K562 (cell line): ENCODE data around the gene ULK3. TPM values are rescaled to one million over a fixed set of nuclear protein-coding genes. Genes with fewer than 3 reads are reported as not detected.

Experiments used
- BDP1 ChIP-seq: IDR thresholded peaks from 3 replicates; pipeline ENCODE4 v1.6.1; 2011; ENCODE audit not compliant: insufficient read length, insufficient read depth
- KLF6 ChIP-seq: fragments of 250-450 bp; sonication (Bioruptor Pico); IDR thresholded peaks from 2 replicates; pipeline ENCODE4 v1.4.0; 2020; ENCODE audit warnings: mild to moderate bottlenecking, moderate library complexity, borderline replicate concordance
- POLR2AphosphoS2 ChIP-seq: IDR thresholded peaks from 2 replicates; pipeline ENCODE4 v1.6.1; 2012; ENCODE audit warnings: low read length, improper control_type of control experiment
- SIN3A ChIP-seq, 2 experiments: fragments of 150-350 bp in 1 of 2; IDR thresholded peaks; 2 replicates each; pipeline ENCODE4 v1.6.1; 2011 to 2016; ENCODE audit warnings: borderline replicate concordance in 2 of 2, low read depth in 2 of 2, low read length in 2 of 2, mild to moderate bottlenecking in 2 of 2, moderate library complexity in 2 of 2; ENCODE audit not compliant: control insufficient read depth in 1 of 2
- XRCC5 ChIP-seq: fragments of 200-400 bp; formaldehyde crosslinking; IDR thresholded peaks from 2 replicates; pipeline ENCODE4 v1.6.1; 2017; ENCODE audit warnings: low read depth, mild to moderate bottlenecking, low read length
- ZBTB17 ChIP-seq: fragments of 450-650 bp; formaldehyde crosslinking; IDR thresholded peaks from 2 replicates; pipeline ENCODE4 v1.4.0; 2020; ENCODE audit warnings: mild to moderate bottlenecking
- polyA plus RNA-seq, 8 experiments: library from polyadenylated mRNA; depleted of rRNA in 4 of 8; stranded (reverse) in 5 of 8; unstranded in 3 of 8; fragments of >200 nt; fragmentation: Nextera tagmentation in 2 of 8; fragmentation: Illumina TruSeq in 1 of 8; extraction: Ambion mirVana in 2 of 8; extraction: Trizol in 1 of 8; gene quantifications; 2 replicates each; pipeline versions ENCODE4 v1.2.1 to v1.2.3, GENCODE V29; 2011 to 2014; ENCODE audit warnings: inconsistent platforms in 1 of 8, missing spikeins in 1 of 8
- total RNA-seq, 7 experiments: library from RNA; depleted of rRNA in 6 of 7; stranded (reverse); fragments of >200 nt in 6 of 7; fragmentation: Illumina TruSeq in 2 of 7; extraction: Trizol in 2 of 7; gene quantifications; 2 replicates each; pipeline versions ENCODE4 v1.2.1 to v1.2.3, GENCODE V29; 2011 to 2021; ENCODE audit warnings: low replicate concordance in 1 of 7
- TF ChIP-seq, protein P1 (sequence below), 3 experiments: fragments of 200-800 bp in 1 of 3; sonication (Bioruptor generic) in 1 of 3; sonication (generic) in 1 of 3; formaldehyde crosslinking in 1 of 3; IDR thresholded peaks; 2 replicates each; pipeline versions ENCODE4 v1.6.1 to v1.8.0; 2016 to 2022; ENCODE audit warnings: mild to moderate bottlenecking in 2 of 3, missing compliant biosample characterization in 2 of 3, missing genetic modification characterization in 2 of 3, missing genetic modification reagents in 1 of 3
- TF ChIP-seq, protein P2 (sequence below): sonication (generic); formaldehyde crosslinking; IDR thresholded peaks from 2 replicates; pipeline ENCODE4 v1.8.0; 2022; ENCODE audit warnings: missing genetic modification reagents, mild to moderate bottlenecking, moderate library complexity, borderline replicate concordance

The ULK3 gene
- total and polyA plus RNA-seq, 9 of the 15 experiments (the other 6 are each of a cell fraction or from before 2014, with no cell fraction given) = 0.68 to 68.0 (median 34.9) TPM

DNA sequence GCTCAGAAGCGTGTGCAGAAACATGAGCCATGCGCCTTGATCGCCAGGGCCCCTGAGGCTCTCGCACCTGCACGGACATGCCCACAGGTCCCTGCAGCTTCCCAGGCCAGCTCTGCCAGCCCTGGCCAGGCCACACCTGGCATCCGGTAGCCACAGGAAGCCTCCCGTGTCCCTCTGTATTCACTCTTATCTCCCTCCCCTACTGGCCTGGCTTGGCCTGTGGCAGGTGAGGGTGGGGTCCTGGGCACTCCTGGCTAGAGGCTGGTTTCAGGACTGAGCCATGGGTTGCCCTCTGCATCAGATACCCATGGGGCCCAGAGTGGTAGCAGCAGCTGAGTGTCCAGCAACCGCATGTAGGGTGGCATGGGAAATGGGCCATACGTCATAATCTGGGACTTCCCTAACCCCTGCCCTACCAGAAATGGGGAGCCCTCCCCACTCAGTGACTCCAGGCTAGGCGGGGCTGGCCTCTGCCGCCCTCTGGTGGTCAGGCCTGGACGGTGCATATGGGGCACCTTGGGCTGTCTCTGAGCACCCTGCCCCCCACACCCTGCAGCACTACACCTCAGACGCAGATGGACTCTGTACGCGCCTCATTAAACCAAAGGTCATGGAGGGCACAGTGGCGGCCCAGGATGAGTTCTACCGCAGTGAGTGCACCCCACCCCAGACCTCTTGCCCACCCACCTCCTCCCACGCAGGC lies 42.9 kb downstream of the ULK3 start (continued):
- 0 out of 4 replicates have a peak, but pooled peaks of 1 of the 2 experiments have one; percentile 8 for TF ChIP-seq SIN3A (IDR thresholded peaks at IDR 0.05; ENCODE audit: borderline replicate concordance in 2 of 2, control insufficient read depth in 1 of 2, low read depth in 2 of 2, low read length in 2 of 2)
- TF ChIP-seq BDP1 = no peak
- TF ChIP-seq KLF6 (CRISPR knock-in tag) = no peak
- TF ChIP-seq, protein P1, sequence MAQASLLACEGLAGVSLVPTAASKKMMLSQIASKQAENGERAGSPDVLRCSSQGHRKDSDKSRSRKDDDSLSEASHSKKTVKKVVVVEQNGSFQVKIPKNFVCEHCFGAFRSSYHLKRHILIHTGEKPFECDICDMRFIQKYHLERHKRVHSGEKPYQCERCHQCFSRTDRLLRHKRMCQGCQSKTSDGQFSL (CRISPR knock-in tag; IDR thresholded peaks at IDR 0.05) = no peak
- TF ChIP-seq, protein P1 (tag; IDR thresholded peaks at IDR 0.05) = no peak
- peak; percentile 91 for TF ChIP-seq XRCC5
- TF ChIP-seq POLR2AphosphoS2 = peak; percentile 46; the same call in 1 of the 2 replicates
- TF ChIP-seq, protein P2, sequence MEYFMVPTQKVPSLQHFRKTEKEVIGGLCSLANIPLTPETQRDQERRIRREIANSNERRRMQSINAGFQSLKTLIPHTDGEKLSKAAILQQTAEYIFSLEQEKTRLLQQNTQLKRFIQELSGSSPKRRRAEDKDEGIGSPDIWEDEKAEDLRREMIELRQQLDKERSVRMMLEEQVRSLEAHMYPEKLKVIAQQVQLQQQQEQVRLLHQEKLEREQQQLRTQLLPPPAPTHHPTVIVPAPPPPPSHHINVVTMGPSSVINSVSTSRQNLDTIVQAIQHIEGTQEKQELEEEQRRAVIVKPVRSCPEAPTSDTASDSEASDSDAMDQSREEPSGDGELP (CRISPR knock-in tag) = peak; percentile 65; the same call in 1 of the 2 replicates
- TF ChIP-seq ZBTB17 = peak; percentile 60; the same call in 1 of the 2 replicates
